GM12872 (cell line): ENCODE data around the gene PAXIP1.

Experiments used
- TF ChIP-seq, protein P1 (sequence below): IDR thresholded peaks from 3 replicates; pipeline ENCODE4 v1.5.1; 2011; ENCODE audit warnings: low read depth, mild to moderate bottlenecking, low read length, moderate library complexity; ENCODE audit not compliant: insufficient read depth

The PAXIP1 gene

DNA sequence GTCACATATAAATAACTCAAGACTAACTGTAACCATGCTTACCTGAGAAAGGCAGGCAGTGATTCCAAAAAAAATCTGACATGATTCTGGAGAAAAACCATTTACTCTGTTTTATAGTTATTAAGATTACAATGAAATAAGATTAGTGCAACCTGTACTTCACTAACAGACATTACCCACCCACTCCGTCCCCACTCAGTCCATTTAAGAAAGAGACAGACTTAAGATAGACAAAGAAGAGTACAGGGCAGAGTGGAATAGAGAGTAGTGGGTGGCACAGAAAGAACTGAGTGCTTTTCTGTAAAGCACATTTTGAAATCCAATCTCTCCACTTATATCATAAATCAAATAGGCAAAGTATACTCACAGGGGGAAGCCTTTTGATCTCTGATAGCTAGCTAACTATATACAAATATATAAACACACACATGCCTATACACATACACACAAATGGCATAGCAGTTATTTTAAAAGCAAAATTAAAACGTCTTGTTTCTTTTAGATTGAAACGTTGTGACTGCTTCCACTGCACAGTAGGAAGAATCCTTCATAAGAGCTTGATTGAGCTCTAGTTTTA, 11.9 kb downstream of the PAXIP1 start:
- TF ChIP-seq, protein P1, sequence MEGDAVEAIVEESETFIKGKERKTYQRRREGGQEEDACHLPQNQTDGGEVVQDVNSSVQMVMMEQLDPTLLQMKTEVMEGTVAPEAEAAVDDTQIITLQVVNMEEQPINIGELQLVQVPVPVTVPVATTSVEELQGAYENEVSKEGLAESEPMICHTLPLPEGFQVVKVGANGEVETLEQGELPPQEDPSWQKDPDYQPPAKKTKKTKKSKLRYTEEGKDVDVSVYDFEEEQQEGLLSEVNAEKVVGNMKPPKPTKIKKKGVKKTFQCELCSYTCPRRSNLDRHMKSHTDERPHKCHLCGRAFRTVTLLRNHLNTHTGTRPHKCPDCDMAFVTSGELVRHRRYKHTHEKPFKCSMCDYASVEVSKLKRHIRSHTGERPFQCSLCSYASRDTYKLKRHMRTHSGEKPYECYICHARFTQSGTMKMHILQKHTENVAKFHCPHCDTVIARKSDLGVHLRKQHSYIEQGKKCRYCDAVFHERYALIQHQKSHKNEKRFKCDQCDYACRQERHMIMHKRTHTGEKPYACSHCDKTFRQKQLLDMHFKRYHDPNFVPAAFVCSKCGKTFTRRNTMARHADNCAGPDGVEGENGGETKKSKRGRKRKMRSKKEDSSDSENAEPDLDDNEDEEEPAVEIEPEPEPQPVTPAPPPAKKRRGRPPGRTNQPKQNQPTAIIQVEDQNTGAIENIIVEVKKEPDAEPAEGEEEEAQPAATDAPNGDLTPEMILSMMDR, result no peak

DNA sequence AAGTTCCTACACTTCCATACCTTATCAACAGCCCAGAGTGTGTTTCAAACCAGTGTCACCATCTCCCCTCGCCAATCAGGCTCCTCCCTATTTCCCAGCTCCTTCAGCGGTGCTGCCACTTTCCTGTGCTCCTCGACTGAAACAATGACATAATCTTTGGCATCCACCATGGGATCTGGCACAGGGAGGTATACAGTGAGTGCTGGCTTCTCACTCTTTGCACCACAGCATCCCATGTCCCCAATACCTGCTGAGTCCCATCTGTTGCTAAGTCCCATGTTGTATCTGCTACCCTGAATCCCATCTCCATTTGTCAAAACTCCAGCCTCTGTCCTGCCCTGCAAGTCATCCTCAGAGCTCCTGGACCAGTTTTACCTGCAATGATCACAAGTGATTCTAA, 15.4 kb downstream of the PAXIP1 start:
- TF ChIP-seq, protein P1, result no peak

DNA sequence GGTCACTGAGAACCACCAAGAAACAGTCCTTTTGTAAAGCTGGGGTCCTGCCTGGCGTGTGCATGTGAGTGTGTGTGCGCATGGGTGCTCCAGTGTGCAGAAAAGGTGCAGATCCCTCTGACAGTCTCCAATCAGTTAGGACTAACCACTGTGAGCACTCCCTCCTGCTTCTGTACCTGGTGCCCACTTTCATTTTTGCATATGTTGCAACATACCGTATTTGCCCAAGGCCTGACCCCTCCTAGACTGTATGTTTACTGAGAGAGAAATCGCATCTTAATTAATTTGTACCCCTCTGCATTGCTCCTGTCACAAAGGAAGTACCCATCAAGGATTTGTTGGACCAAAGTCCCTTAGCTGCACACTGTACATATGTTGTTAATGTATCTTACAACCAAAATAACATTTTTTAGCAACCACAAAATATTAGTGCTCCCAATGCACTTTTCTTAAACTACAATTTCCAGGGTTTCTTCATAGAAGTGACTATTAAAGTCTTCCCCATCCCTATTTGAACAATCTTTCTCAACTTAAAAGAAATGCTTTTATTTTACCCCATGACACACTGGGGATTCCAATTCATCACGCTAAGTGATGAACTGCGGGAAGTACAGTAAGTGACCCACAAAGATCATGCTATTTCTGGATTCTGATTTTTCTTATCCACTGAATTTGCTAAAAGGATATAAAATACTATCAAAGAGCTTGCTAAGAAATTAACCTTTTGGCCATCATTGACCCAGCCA, 16.6 kb downstream of the PAXIP1 start:
- TF ChIP-seq, protein P1, result no peak

DNA sequence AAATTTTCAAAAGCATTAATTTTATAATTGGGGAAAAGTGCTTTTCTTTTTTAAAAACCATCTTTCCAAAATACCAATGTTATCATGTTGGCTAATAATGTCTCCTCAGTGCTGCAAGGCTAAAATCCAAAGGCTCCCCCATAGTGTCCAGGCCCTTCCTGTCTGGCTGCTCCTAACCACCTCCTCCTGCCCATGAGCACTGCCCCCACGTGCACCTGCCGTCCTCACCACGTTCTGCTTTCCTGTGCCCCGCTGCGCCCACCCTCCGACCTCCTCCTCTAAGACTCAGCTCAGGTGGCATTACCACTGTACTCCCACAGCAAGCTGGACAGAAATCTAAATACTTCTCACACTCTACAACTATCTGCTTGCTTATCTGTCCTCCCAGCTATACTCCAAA, 17.7 kb downstream of the PAXIP1 start:
- TF ChIP-seq, protein P1, result no peak

DNA sequence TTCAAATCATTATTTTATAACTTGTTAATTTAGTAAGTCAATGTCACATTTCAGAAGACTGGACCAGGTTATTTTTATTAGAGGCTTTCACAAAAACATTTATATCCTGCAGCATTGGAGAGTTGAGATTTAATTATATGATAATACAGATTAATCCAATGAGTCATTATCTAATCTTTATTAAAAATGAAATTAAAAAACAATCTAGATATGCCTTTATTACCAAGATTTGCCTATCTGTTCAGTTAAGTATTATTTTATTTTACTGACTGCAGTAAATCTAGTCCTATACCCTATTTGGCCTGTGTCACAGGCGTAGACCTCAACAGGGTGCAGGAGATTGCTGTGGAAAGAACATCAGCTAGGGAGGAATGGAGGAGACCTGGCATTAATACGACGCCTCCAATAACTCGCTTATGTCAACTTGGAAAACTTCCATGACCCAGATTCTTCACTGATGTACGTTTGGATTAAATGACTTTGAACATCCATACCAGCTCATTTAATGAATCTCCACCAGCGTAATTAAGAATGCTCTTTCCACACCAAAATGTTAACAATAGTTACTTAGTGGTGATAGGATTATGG, 18.2 kb downstream of the PAXIP1 start:
- TF ChIP-seq, protein P1, result no peak

DNA sequence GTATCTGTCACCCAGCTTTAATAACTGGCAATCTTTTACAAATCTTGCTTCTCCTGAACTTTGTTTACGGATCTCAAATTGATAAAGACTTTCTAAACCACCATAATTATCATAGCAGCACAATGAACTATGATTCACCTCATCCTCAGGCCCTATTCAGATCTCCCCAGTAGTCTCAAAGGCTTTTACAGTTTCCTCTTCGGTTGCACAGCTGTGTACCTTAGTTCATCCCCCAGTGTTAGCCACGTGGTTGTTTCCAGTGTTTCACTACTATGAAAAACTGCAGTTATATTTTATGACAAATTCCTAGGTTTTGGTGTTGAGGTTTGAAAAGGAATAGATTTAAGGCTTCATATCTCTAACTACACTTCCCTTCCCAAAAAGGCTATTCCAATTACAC, 24.9 kb downstream of the PAXIP1 start:
- TF ChIP-seq, protein P1, result no peak

DNA sequence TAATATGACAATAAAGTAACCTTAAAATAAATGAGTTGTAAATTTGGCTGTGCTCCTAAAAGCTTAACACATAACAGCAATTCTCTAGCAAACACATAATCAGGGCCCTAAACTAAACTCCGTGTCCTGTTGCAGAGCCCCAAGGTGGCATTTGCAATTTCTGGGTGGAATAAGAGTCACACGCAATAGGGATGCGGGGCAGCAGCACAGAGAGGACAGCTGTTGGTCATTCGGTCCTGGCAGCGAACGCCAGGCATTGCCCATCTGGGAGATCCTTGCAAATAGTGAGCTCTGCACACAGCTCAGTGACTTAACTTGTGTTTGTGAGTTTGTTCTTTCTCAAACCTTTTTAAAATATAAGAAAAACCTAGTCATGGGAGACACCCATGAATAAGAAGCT, 25.7 kb downstream of the PAXIP1 start:
- TF ChIP-seq, protein P1, result no peak
